Neural progenitor cell (in vitro differentiated cells): ENCODE results near the gene LGALS14.

Experiments used
- CTCF ChIP-seq: fragments of 200-600 bp; sonication (generic); IDR thresholded peaks from 2 replicates; pipeline ENCODE4 v1.5.1; 2017; ENCODE audit warnings: antibody characterized with exemption, mild to moderate bottlenecking
- EZH2 ChIP-seq: fragments of 200-600 bp; sonication (generic); IDR thresholded peaks from 2 replicates; pipeline ENCODE4 v1.6.1; 2017; ENCODE audit warnings: antibody characterized with exemption, mild to moderate bottlenecking, moderate library complexity

GRCh38 chr19:39701291-39701690 lies 3.0 kb upstream of the LGALS14 start:
- TF ChIP-seq CTCF (no peak), EZH2 (no peak)
